Peyer's patch (tissue), 4 donors: Measurements from ENCODE around the gene NKX1-1.

Experiments used
- POLR2A ChIP-seq, 2 donors: fragments of 450-650 bp; IDR thresholded peaks; one replicate each; pipeline ENCODE4 v1.5.1; 2017; ENCODE audit warnings: antibody characterized with exemption in 2 of 2, mild to moderate bottlenecking in 2 of 2, moderate library complexity in 2 of 2
- TF ChIP-seq, protein P1 (sequence below), 6 experiments: fragments of 450-650 bp in 4 of 6; fragments of 200-600 bp in 2 of 6; sonication (generic) in 1 of 6; IDR thresholded peaks; one replicate each; pipeline ENCODE4 v1.5.1; 2017 to 2019; ENCODE audit warnings: antibody characterized with exemption in 6 of 6, mild to moderate bottlenecking in 3 of 6, moderate library complexity in 1 of 6

DNA sequence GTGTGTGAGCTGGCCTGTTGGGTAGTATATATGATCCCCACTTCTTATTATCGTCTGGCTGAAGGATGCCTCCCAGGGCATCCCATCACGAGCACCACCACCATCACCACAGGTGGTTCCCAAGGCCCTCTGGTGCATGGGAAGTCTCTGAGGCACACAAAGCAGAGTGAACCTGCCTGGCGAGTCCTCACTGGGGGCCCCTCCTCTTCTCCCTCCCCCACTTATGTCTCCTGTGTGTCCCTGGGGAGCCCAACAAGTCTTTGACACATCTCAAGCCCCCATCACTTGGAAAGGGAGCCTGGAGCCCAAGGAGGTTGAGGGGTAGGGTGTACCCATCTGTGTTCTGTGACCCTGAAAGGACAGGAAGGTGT lies 45.5 kb upstream of the NKX1-1 start:
- TF ChIP-seq, protein P1, sequence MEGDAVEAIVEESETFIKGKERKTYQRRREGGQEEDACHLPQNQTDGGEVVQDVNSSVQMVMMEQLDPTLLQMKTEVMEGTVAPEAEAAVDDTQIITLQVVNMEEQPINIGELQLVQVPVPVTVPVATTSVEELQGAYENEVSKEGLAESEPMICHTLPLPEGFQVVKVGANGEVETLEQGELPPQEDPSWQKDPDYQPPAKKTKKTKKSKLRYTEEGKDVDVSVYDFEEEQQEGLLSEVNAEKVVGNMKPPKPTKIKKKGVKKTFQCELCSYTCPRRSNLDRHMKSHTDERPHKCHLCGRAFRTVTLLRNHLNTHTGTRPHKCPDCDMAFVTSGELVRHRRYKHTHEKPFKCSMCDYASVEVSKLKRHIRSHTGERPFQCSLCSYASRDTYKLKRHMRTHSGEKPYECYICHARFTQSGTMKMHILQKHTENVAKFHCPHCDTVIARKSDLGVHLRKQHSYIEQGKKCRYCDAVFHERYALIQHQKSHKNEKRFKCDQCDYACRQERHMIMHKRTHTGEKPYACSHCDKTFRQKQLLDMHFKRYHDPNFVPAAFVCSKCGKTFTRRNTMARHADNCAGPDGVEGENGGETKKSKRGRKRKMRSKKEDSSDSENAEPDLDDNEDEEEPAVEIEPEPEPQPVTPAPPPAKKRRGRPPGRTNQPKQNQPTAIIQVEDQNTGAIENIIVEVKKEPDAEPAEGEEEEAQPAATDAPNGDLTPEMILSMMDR (IDR thresholded peaks at IDR 0.05) = no peak
- TF ChIP-seq POLR2A (IDR thresholded peaks at IDR 0.05) = no peak
